IMR-90 (cell line): ENCODE measurements around the gene ZNF606. TPM values are rescaled to one million over a fixed set of nuclear protein-coding genes. Genes with fewer than 3 reads are reported as not detected.

Experiments
- ATAC-seq: fragments of 200-7000 bp; cut with Tn5 transposase; 2 replicates; pipeline ENCODE4 v1.9.1; 2020; ENCODE audit warnings: low read depth, mild to moderate bottlenecking, moderate library complexity
- BruUV-seq: library from RNA; stranded (reverse); fragments of 400-500 nt; replicated peaks from 2 replicates; lab custom pipeline; 2021; lab: Mats Ljungman, UMichigan
- CTCF ChIA-PET: fragments of 300-600 bp; formaldehyde crosslinking; extraction: SDS; loops from one replicate; lab custom pipeline; 2021; ENCODE audit warnings: antibody characterized with exemption; lab: Yijun Ruan, JAX
- POLR2A ChIA-PET: fragments of 300-600 bp; sonication (Branson Sonifier 250); formaldehyde crosslinking; loops from one replicate; lab custom pipeline; 2022; ENCODE audit warnings: antibody characterized with exemption; ENCODE audit not compliant: unreplicated experiment; lab: Charles Lee
- DNase-seq: peaks from one replicate; pipeline ENCODE4 v3.0.0; 2013
- H2AFZ ChIP-seq: replicated peaks from 2 replicates; pipeline ENCODE3; 2013; ENCODE audit warnings: low read length, mild to moderate bottlenecking; ENCODE audit not compliant: poor library complexity
- H2AK5ac ChIP-seq: 2 replicates; pipeline ENCODE4 v1.6.1; 2013; ENCODE audit warnings: low read depth, low read length, inconsistent platforms
- H2AK9ac ChIP-seq: replicated peaks from 2 replicates; pipeline ENCODE3; 2013; ENCODE audit warnings: mild to moderate bottlenecking, low read depth, low read length, moderate library complexity; ENCODE audit not compliant: poor library complexity
- H2BK120ac ChIP-seq: 2 replicates; pipeline ENCODE4 v1.6.1; 2013; ENCODE audit warnings: low read depth, low read length, inconsistent platforms
- H2BK15ac ChIP-seq: 3 replicates; pipeline ENCODE4 v1.6.1; 2013; ENCODE audit warnings: low read depth, low read length, inconsistent platforms
- H2BK20ac ChIP-seq: 2 replicates; pipeline ENCODE4 v1.6.1; 2013; ENCODE audit warnings: low read depth, mild to moderate bottlenecking, inconsistent platforms, low read length, moderate library complexity
- H2BK5ac ChIP-seq: 2 replicates; pipeline ENCODE4 v1.6.1; 2013; ENCODE audit warnings: mild to moderate bottlenecking, low read depth, low read length, inconsistent platforms; ENCODE audit not compliant: poor library complexity, severe bottlenecking
- H3K14ac ChIP-seq: replicated peaks from 2 replicates; pipeline ENCODE4 v1.6.1; 2013; ENCODE audit warnings: low read depth, low read length, inconsistent platforms
- H3K18ac ChIP-seq: 2 replicates; pipeline ENCODE4 v1.6.1; 2013; ENCODE audit warnings: low read depth, low read length, control low read depth
- H3K23ac ChIP-seq: 2 replicates; pipeline ENCODE4 v1.6.1; 2013; ENCODE audit warnings: low read depth, low read length, inconsistent platforms
- H3K27ac ChIP-seq: 2 replicates; pipeline ENCODE4 v1.5.1; 2013; ENCODE audit warnings: mild to moderate bottlenecking, control low read depth, low read length; ENCODE audit not compliant: insufficient read depth
- H3K27me3 ChIP-seq: 2 replicates; pipeline ENCODE4 v1.6.1; 2013; ENCODE audit warnings: low read length; ENCODE audit not compliant: control insufficient read depth, insufficient read depth
- H3K36me3 ChIP-seq: 2 replicates; pipeline ENCODE4 v1.6.1; 2013; ENCODE audit warnings: low read length, mixed read lengths; ENCODE audit not compliant: control insufficient read depth, insufficient read depth
- H3K4ac ChIP-seq: 2 replicates; pipeline ENCODE4 v1.6.1; 2013; ENCODE audit warnings: low read depth, low read length, inconsistent platforms
- H3K4me1 ChIP-seq: 2 replicates; pipeline ENCODE4 v1.6.1; 2013; ENCODE audit warnings: low read length, mixed read lengths; ENCODE audit not compliant: control insufficient read depth, insufficient read depth
- H3K4me2 ChIP-seq: 2 replicates; pipeline ENCODE4 v1.6.1; 2013; ENCODE audit warnings: low read depth, mild to moderate bottlenecking, control low read depth, low read length, moderate library complexity
- H3K4me3 ChIP-seq: 2 replicates; pipeline ENCODE4 v1.5.1; 2013; ENCODE audit warnings: low read depth, mild to moderate bottlenecking, control low read depth, low read length, moderate library complexity; ENCODE audit not compliant: insufficient read depth
- H3K56ac ChIP-seq: 2 replicates; pipeline ENCODE4 v1.6.1; 2013; ENCODE audit warnings: low read length, inconsistent platforms; ENCODE audit not compliant: insufficient read depth; ENCODE audit errors: extremely low read depth
- H3K79me1 ChIP-seq, 2 experiments: 2 replicates each; pipeline ENCODE4 v1.6.1; 2013; ENCODE audit warnings: low read length in 2 of 2, inconsistent platforms in 1 of 2, low read depth in 1 of 2
- H3K9ac ChIP-seq: 2 replicates; pipeline ENCODE4 v1.6.1; 2013; ENCODE audit warnings: low read depth, low read length, control low read depth
- H3K9me1 ChIP-seq: 2 replicates; pipeline ENCODE4 v1.6.1; 2013; ENCODE audit warnings: low read length, inconsistent platforms; ENCODE audit not compliant: insufficient read depth
- H3K9me3 ChIP-seq: 2 replicates; pipeline ENCODE4 v1.6.1; 2013; ENCODE audit warnings: low read length; ENCODE audit not compliant: control insufficient read depth, insufficient read depth
- H4K20me1 ChIP-seq: 2 replicates; pipeline ENCODE4 v1.6.1; 2013; ENCODE audit warnings: low read length, inconsistent platforms; ENCODE audit not compliant: insufficient read depth
- H4K5ac ChIP-seq: 2 replicates; pipeline ENCODE4 v1.6.1; 2013; ENCODE audit warnings: mild to moderate bottlenecking, low read depth, low read length, control low read depth
- H4K8ac ChIP-seq, 2 experiments: 2 replicates each; pipeline ENCODE4 v1.6.1; 2013; ENCODE audit warnings: low read depth in 2 of 2, low read length in 2 of 2, control low read depth in 1 of 2, inconsistent platforms in 1 of 2
- H4K91ac ChIP-seq: 2 replicates; pipeline ENCODE4 v1.6.1; 2013; ENCODE audit warnings: low read depth, low read length, inconsistent platforms; ENCODE audit not compliant: insufficient read depth
- BHLHE40 ChIP-seq: fragments of 150-350 bp; IDR thresholded peaks from 2 replicates; pipeline ENCODE4 v1.6.1; 2016; ENCODE audit warnings: mild to moderate bottlenecking, low read depth, low read length
- CEBPB ChIP-seq: IDR thresholded peaks from 2 replicates; pipeline ENCODE4 v1.6.1; 2012; ENCODE audit warnings: low read depth, low read length, improper control_type of control experiment
- FOS ChIP-seq: fragments of 150-350 bp; IDR thresholded peaks from 2 replicates; pipeline ENCODE4 v1.6.1; 2016; ENCODE audit warnings: low read depth, low read length
- MAFK ChIP-seq: IDR thresholded peaks from 2 replicates; pipeline ENCODE4 v1.6.1; 2012; ENCODE audit warnings: low read depth, low read length, improper control_type of control experiment
- MAZ ChIP-seq: IDR thresholded peaks from 2 replicates; pipeline ENCODE4 v1.6.1; 2012; ENCODE audit warnings: low read depth, mild to moderate bottlenecking, low read length, improper control_type of control experiment, moderate library complexity, borderline replicate concordance
- POLR2A ChIP-seq: IDR thresholded peaks from 2 replicates; pipeline ENCODE4 v1.6.1; 2012; ENCODE audit warnings: mild to moderate bottlenecking, low read depth, low read length
- RAD21 ChIP-seq: IDR thresholded peaks from 2 replicates; pipeline ENCODE4 v1.6.1; 2012; ENCODE audit warnings: low read length, improper control_type of control experiment
- SMC3 ChIP-seq: fragments of 150-350 bp; IDR thresholded peaks from 2 replicates; pipeline ENCODE4 v1.6.1; 2016; ENCODE audit warnings: low read depth, mild to moderate bottlenecking, antibody characterized with exemption, low read length, moderate library complexity
- WGBS, 2 experiments: methylation state at CpG; one replicate each; pipeline versions ENCODE4 v1.1.5 to v1.1.7; 2013; ENCODE audit warnings: missing lambda C conversion rate in 2 of 2; ENCODE audit not compliant: insufficient read length in 1 of 2; ENCODE audit errors: extremely low coverage in 2 of 2; 5-methylcytosine and 5-hydroxymethylcytosine counted together
- dilution Hi-C: fragments of 300-500 bp; cut with HindIII; formaldehyde crosslinking; loops from one replicate; pipeline ENCODE4 v1.14.3; 2018; ENCODE audit warnings: low sequenced_read_pairs; ENCODE audit not compliant: unreplicated experiment
- in situ Hi-C: fragments of 300-500 bp; cut with MboI; formaldehyde crosslinking; loops from 3 replicates; pipeline ENCODE4 v1.14.3; 2019; ENCODE audit warnings: low sequenced_read_pairs, inconsistent platforms, mixed read lengths
- intact Hi-C: fragments of 100-400 bp; cut with micrococcal nuclease; formaldehyde crosslinking; loops from 2 replicates; pipeline ENCODE4 v1.10.0; 2022
- polyA plus RNA-seq, 3 experiments: library from polyadenylated mRNA; depleted of rRNA; stranded (reverse); fragments of >200 nt; gene quantifications; 2 replicates each; pipeline ENCODE4 v1.2.3, GENCODE V29; 2012; ENCODE audit warnings: low replicate concordance in 1 of 3
- total RNA-seq: library from RNA; depleted of rRNA; stranded (reverse); fragments of >200 nt; gene quantifications from 2 replicates; pipeline ENCODE4 v1.2.3, GENCODE V29; 2012
- TF ChIP-seq, protein P1 (sequence below): fragments of 150-350 bp; IDR thresholded peaks from 2 replicates; pipeline ENCODE4 v1.6.1; 2016; ENCODE audit warnings: low read depth, mild to moderate bottlenecking, low read length, moderate library complexity, borderline replicate concordance
- TF ChIP-seq, protein P2 (sequence below): fragments of 150-350 bp; IDR thresholded peaks from 2 replicates; pipeline ENCODE4 v1.6.1; 2017; ENCODE audit warnings: mild to moderate bottlenecking, antibody characterized with exemption, low read length, low read depth

ZNF606 gene
- total and polyA plus RNA-seq, 2 of the 4 experiments (the other 2 are of a cell fraction): 4.3 to 9.0 TPM

DNA sequence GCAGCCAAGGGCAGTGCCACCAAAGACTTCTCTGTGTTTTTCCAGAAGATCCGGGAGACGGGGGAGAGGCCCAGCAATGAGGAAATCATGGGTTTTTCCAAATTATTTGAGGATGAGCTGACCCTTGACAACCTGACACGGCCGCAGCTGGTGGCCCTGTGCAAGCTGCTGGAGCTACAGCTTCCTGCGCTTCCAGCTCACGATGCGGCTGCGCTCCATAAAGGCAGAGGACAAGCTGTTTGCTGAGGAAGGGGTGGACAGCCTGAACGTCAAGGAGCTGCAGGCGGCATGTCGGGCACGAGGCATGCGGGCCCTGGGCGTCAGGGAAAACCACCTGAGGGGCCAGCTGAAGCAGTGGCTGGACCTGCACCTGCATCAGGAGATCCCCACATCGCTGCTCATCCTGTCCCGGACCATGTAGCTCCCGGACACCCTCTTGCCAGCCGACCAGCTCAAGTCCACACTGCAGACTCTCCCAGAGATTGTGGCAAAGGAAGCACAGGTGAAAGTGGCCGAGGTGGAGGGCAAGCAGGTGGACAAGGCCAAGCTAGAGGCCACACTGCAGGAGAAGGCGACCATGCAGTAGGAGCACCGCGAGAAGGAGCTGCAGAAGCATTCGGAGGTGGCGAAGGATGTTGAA lies 42.9 kb upstream of the ZNF606 start:
- Histone ChIP-seq H3K9me1 (no peaks in the 10 kb centered on the region), H3K4ac (no peak overlapping the region), H3K56ac (no peak overlapping the region), H4K91ac (no peak overlapping the region), H3K4me2 (no peak overlapping the region), H2BK120ac (no peak overlapping the region), H4K20me1 (no peaks in the 10 kb centered on the region), H3K4me3 (no peak overlapping the region), H4K8ac (no peak overlapping the region), H3K4me1 (no peaks in the 10 kb centered on the region), H3K23ac (no peak overlapping the region), H3K27ac (no peak overlapping the region), H2AFZ (no peak overlapping the region), H2BK5ac (no peak overlapping the region), H3K14ac (no peak overlapping the region), H3K9me3 (peaks cover 72% of the 10 kb centered on the region), H2BK15ac (no peak overlapping the region), H3K27me3 (no peaks in the 10 kb centered on the region), H2AK5ac (no peak overlapping the region), H4K5ac (no peak overlapping the region), H2AK9ac (no peak overlapping the region), H2BK20ac (no peak overlapping the region), H3K79me1 (no peaks in the 10 kb centered on the region), H3K9ac (no peak overlapping the region), H3K18ac (no peak overlapping the region), H3K36me3 (no peaks in the 10 kb centered on the region)
- ATAC-seq: no peak
- CTCF ChIA-PET: no interaction called here
- TF ChIP-seq MAZ (no peak), SMC3 (no peak), POLR2A (no peak), RAD21 (no peak), FOS (no peak), MAFK (no peak), CEBPB (no peak), BHLHE40 (no peak)
- TF ChIP-seq, protein P1, sequence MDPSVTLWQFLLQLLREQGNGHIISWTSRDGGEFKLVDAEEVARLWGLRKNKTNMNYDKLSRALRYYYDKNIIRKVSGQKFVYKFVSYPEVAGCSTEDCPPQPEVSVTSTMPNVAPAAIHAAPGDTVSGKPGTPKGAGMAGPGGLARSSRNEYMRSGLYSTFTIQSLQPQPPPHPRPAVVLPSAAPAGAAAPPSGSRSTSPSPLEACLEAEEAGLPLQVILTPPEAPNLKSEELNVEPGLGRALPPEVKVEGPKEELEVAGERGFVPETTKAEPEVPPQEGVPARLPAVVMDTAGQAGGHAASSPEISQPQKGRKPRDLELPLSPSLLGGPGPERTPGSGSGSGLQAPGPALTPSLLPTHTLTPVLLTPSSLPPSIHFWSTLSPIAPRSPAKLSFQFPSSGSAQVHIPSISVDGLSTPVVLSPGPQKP: no peak
- TF ChIP-seq, protein P2, sequence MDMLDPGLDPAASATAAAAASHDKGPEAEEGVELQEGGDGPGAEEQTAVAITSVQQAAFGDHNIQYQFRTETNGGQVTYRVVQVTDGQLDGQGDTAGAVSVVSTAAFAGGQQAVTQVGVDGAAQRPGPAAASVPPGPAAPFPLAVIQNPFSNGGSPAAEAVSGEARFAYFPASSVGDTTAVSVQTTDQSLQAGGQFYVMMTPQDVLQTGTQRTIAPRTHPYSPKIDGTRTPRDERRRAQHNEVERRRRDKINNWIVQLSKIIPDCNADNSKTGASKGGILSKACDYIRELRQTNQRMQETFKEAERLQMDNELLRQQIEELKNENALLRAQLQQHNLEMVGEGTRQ: no peak
- 84% methylated on average over 11 of the region's 24 CpGs; no CpG with 5 or more reads in 1 of the 2 experiments for WGBS, 2 experiments
- intact Hi-C loops: no loop called here
- DNase-seq: no peak
- in situ Hi-C loops: no loop called here
- POLR2A ChIA-PET: no interaction called here
- dilution Hi-C loops: no loop called here
- BruUV-seq: no TSS peak
